Kidney epithelial cell (primary cell): ENCODE measurements around the gene GPR158. TPM values are rescaled to one million over a fixed set of nuclear protein-coding genes. Genes with fewer than 3 reads are reported as not detected.

ENCODE experiments used
- DNase-seq: peaks from one replicate; pipeline ENCODE4 v3.0.0-alpha.2; 2010; ENCODE audit warnings: low read depth
- H3K27me3 ChIP-seq: 2 replicates; pipeline ENCODE4 v1.6.0; 2011; ENCODE audit warnings: low read length; ENCODE audit not compliant: control insufficient read depth, insufficient read depth
- H3K36me3 ChIP-seq: 2 replicates; pipeline ENCODE4 v1.5.1; 2011; ENCODE audit warnings: low read length; ENCODE audit not compliant: control insufficient read depth, insufficient read depth
- H3K4me3 ChIP-seq: 2 replicates; pipeline ENCODE4 v1.5.1; 2011; ENCODE audit warnings: low read depth, mild to moderate bottlenecking, control low read depth, low read length
- total RNA-seq: library from RNA; depleted of rRNA; stranded (reverse); fragments of >200 nt; gene quantifications from 2 replicates; pipeline ENCODE4 v1.2.3, GENCODE V29; 2015
- TF ChIP-seq, protein P1 (sequence below): IDR thresholded peaks from 2 replicates; pipeline ENCODE4 v1.5.1; 2011; ENCODE audit warnings: mild to moderate bottlenecking, moderate library complexity, low read length, control low read depth, inconsistent platforms; ENCODE audit not compliant: insufficient read depth, poor library complexity, severe bottlenecking

The GPR158 gene
- total RNA-seq, 1 donor from 2014 or later = not detected

DNA sequence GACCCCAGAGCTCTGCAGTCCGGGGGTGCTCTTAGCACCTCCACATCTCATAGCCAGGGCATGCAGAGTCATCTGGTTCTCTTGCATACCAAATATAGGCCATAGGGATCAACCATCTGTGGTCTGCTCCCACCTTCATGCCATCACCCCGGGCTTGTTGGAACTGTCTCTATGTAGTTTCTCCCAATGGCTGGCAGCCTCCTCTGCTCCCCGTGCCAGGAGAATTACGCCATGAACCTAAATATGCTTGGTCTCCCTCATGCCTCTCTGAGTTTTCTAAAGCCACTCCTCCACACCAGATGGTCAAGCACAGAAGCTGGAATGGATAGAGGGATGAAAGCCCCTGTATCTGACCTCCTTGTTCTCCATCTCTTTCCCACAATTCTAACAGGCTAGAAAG, 456.7 kb downstream of the GPR158 start:
- DNase-seq = no peak
- no peak overlapping the region for H3K4me3 ChIP-seq
- H3K36me3 ChIP-seq = no peaks in the 10 kb centered on the region
- TF ChIP-seq, protein P1, sequence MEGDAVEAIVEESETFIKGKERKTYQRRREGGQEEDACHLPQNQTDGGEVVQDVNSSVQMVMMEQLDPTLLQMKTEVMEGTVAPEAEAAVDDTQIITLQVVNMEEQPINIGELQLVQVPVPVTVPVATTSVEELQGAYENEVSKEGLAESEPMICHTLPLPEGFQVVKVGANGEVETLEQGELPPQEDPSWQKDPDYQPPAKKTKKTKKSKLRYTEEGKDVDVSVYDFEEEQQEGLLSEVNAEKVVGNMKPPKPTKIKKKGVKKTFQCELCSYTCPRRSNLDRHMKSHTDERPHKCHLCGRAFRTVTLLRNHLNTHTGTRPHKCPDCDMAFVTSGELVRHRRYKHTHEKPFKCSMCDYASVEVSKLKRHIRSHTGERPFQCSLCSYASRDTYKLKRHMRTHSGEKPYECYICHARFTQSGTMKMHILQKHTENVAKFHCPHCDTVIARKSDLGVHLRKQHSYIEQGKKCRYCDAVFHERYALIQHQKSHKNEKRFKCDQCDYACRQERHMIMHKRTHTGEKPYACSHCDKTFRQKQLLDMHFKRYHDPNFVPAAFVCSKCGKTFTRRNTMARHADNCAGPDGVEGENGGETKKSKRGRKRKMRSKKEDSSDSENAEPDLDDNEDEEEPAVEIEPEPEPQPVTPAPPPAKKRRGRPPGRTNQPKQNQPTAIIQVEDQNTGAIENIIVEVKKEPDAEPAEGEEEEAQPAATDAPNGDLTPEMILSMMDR = no peak
- no peaks in the 10 kb centered on the region for H3K27me3 ChIP-seq

DNA sequence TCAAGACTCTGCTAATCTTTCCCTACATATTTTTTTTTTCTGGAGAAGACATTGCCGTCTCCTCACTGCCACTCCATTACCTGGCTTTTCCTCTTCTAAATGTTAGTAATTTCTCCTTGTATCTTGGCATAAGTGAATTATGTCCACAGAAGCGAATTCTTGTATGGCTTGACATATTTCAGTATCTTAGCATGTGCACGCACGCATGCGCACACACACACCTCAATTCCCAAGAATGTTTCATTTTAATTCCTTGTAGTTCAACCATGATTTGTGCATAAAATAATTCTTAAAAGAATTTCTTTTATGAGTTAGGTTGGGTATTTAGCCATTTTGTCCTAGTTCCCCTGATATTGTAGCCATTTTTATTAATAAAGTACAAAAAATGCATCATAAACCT, 458.0 kb downstream of the GPR158 start:
- no peaks in the 10 kb centered on the region for H3K36me3 ChIP-seq
- DNase-seq = no peak
- TF ChIP-seq, protein P1 = no peak
- H3K27me3 ChIP-seq = no peaks in the 10 kb centered on the region
- H3K4me3 ChIP-seq = no peak overlapping the region

DNA sequence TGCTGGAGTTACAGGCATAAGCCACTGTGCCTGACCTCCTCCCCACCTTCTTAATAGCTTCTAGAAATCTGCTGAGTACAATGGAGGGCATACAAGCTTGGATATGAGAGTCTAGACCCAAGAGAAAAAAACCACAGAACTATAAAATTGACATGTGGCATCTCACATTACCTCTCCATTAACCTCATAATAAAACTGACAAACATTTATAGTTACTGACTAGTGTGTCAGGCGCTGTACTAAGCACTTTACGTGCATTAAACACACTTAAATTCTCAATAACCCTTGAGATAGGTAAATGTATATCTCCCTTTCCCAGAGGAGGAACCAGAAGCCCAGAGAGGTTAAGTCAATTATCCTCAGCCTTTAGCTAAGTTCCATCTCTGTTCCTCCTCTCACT, 458.7 kb downstream of the GPR158 start:
- TF ChIP-seq, protein P1 = no peak
- Histone ChIP-seq H3K4me3 (no peak overlapping the region), H3K36me3 (no peaks in the 10 kb centered on the region), H3K27me3 (no peaks in the 10 kb centered on the region)
- DNase-seq = no peak

DNA sequence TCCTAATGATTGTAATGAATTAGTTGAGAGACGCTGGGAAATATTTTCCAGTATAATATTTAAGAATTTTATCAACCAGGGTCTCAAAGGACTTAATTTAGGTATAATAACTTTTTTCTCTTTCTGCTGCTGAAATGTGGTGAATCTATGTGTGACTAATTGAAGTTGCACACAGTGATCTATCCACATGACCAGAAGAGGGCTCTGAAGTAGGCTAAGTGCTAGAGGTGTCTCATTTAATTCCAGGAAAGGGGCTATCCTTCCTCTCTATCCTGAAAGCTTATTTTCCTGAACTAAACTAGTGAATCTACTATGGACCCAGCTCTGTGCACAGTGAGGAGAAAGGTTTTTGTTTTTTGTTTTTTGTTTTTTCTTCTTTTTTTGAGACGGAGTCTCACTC, 464.8 kb downstream of the GPR158 start:
- no peaks in the 10 kb centered on the region for H3K36me3 ChIP-seq
- no peak overlapping the region for H3K4me3 ChIP-seq
- no peaks in the 10 kb centered on the region for H3K27me3 ChIP-seq
- no peak for DNase-seq
- TF ChIP-seq, protein P1 = no peak

DNA sequence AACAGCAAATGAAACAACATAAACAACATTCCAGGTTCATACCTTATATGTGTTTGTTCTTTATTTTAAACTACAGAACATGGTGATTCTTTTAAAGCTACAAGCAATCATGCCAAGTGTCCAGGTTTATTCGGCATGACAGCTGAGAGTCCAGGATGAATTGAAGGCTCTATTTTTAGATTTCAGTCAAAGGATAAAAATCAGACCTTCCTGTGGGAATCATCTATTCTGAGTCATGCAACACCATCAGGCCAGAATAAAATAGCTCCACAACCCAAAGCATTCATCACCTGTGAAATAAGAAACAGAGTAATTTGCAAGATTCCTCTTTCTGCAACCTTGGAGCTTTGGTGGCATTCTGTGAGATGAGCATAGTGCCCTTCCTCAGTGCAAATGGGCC, 466.8 kb downstream of the GPR158 start:
- DNase-seq = no peak
- TF ChIP-seq, protein P1 = no peak

DNA sequence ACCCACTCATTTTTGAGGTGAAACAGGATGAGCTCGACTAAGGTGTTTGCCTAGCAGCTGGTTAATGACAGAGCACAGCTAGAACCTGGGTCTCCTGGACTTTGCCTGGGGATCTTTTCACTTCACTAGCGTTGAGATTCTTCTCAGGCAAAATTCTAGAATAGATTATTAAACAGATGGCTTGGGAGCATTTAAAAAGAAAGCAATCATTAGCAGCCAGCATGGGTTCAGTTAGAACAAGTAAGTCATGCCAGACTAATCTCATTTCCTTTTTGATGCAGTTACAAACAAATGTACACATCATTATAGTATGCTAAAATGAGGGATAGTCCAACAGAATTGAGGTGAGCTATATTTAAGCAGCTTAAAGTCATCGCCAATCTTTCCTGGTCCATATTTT, 467.9 kb downstream of the GPR158 start:
- TF ChIP-seq, protein P1 = no peak
- Histone ChIP-seq H3K36me3 (no peaks in the 10 kb centered on the region), H3K27me3 (no peaks in the 10 kb centered on the region), H3K4me3 (no peak overlapping the region)
- no peak for DNase-seq

More for the DNA sequence above, 466.8 kb downstream of the GPR158 start:
- Histone ChIP-seq H3K27me3 (no peaks in the 10 kb centered on the region), H3K4me3 (no peak overlapping the region), H3K36me3 (no peaks in the 10 kb centered on the region)
